GM12875 (cell line): Measurements from ENCODE around the gene C9orf85.

ENCODE experiments used
- H3K4me3 ChIP-seq: one replicate; pipeline ENCODE4 v1.5.1; 2011; ENCODE audit warnings: low read depth, low read length, control low read depth
- TF ChIP-seq, protein P1 (sequence below): IDR thresholded peaks from 2 replicates; pipeline ENCODE4 v1.5.1; 2011; ENCODE audit warnings: low read depth, mild to moderate bottlenecking, control low read depth, inconsistent platforms, low read length, moderate library complexity, borderline replicate concordance; ENCODE audit not compliant: insufficient read depth

Gene C9orf85

DNA sequence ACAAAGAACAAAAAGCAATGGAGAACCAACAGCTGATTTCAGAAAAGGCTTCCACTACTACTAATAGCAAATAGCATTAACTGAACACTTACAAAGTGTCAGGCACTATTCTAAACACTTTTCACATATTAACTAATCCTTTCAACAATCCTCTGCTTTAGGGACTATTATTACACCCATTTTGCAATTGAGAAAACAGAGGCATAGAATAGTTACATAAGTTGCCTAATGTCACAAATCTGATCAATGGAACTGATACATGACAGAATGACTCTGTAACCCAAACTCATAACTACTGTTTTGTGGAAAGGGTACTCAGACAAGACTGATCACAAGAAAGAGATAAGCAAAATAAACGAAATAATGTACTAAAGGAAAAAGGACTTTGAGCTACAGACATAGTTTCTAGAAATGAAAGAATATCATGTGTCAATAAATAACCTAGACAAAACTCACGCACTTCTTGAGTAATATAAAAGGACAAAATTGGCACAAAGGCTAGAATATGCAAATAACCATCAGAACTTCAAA, 31.7 kb upstream of the C9orf85 start:
- TF ChIP-seq, protein P1, sequence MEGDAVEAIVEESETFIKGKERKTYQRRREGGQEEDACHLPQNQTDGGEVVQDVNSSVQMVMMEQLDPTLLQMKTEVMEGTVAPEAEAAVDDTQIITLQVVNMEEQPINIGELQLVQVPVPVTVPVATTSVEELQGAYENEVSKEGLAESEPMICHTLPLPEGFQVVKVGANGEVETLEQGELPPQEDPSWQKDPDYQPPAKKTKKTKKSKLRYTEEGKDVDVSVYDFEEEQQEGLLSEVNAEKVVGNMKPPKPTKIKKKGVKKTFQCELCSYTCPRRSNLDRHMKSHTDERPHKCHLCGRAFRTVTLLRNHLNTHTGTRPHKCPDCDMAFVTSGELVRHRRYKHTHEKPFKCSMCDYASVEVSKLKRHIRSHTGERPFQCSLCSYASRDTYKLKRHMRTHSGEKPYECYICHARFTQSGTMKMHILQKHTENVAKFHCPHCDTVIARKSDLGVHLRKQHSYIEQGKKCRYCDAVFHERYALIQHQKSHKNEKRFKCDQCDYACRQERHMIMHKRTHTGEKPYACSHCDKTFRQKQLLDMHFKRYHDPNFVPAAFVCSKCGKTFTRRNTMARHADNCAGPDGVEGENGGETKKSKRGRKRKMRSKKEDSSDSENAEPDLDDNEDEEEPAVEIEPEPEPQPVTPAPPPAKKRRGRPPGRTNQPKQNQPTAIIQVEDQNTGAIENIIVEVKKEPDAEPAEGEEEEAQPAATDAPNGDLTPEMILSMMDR = no peak

DNA sequence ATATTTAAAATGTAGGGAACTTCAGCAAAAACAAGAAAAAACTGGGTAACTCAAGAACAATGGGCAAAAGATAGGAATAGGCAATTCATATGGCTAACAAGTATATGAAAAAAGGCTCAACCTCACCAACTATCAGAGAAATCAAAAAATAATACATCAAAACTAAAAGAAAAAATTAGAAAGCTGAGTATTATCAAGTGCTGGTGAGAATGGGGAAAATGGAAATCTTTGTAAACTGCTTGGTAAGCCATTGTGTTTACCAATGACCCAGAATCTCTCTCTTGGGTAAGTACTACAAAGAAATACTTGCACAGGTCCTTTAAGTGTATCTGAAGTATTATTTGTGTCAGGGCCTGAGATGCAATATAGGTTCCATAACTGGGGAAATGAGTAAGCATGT, 27.4 kb upstream of the C9orf85 start:
- TF ChIP-seq, protein P1 = no peak
- H3K4me3 ChIP-seq = no peak overlapping the region

More for the DNA sequence above, 31.7 kb upstream of the C9orf85 start:
- H3K4me3 ChIP-seq = no peak overlapping the region

DNA sequence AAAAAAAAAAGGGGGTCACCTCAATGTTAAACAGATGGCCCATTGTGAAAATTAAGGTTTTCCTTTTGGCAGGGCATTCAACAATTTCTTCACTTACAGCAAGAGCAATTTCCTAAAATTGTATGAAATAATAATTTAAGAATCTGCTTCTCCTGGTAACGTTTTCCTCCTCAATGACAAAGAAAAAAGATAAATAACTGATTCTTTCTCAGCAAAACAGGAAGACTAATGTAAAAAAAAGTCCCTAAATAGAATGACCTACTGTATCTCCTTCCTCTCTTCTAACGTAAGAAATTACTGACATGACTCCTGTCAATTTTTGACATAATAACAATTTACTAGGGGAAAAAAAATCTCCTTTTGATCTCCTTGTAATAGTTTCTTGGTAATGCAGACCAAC, 26.0 kb upstream of the C9orf85 start:
- TF ChIP-seq, protein P1 = no peak
- H3K4me3 ChIP-seq = no peak overlapping the region

DNA sequence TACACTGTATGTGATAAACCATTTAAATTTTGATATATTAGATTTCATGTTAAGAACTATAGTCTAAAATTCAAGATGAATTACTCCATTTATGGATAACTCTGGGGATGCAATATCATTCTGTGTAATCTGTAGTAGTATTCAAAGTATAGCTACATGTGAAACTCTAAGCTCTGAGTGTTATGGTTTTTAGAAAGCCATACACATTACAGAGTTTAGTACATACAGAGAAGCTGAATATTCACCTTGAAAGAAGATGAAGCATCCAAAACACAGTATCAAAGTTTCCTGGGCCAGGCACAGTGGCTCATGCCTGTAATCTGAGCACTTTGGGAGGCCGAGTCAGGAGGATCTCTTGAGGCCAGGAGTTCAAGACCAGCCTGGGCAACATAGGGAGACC, 25.4 kb upstream of the C9orf85 start:
- TF ChIP-seq, protein P1 = no peak
- H3K4me3 ChIP-seq = no peak overlapping the region

DNA sequence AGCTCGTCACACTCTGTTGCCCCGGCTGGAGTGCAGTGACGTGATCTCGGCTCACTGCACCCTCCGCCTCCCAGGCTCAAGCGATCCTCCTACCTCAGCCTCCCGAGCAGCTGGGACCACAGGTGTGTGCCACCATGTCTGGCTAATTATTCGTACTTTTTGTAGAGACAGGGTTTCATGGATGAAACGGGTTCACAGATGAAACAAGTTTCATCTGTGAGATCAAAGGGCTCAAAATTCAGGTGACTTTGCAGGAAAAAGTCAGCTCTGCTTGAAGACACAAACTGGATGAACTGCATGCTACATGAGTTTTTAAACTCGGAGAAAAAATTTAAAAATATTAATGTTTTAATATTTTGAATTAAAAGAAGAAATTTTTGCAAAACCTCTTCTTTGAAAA, 24.9 kb upstream of the C9orf85 start:
- TF ChIP-seq, protein P1 = no peak
- no peak overlapping the region for H3K4me3 ChIP-seq

DNA sequence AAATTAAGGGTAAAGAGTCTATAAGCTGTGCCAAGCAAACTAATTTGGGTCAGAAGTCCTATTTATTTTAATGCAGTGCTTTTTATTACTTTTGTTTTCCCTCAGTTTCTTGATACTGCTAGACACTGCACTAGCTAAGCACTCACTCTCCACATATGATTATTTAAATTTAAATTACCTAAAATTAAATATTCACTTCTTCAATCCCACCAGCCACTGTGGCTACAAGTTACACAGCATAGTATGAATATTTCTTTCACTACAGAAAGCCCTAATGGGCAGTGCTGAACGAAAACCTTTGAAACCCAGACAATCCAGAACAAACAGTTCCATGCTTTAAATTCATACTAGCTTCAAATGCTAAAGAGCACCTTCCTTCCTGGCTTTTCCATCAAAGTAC, 24.1 kb upstream of the C9orf85 start:
- TF ChIP-seq, protein P1 = no peak
- no peak overlapping the region for H3K4me3 ChIP-seq

DNA sequence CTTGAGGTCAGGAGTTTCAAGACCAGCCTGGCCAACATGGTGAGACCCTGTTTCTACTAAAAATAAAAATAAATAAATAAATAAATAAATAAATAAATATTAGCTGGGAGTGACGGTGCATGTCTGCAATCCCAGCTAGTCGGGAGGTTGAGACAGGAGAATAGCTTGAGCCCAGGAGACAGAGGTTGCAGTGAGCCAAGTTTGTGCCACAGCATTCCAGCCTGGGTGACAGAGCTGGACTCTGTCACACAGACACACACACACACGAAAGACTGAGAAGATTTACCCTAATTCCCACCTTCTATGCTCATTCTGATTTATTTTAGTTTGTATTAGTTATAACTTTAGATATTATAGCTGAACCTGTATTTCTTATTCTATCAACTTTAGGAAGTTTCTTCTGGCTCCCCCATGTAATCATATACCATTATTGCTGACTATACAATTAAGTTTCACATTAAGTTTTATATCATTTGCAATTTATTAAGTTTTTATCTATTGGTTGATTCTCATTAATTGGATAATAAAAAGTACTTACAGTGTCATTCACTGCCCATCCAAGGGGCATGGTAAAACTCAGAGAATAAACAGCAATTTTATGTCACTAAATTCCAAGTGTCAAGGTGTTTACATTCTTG, 21.3 kb upstream of the C9orf85 start:
- TF ChIP-seq, protein P1 = no peak
- H3K4me3 ChIP-seq = no peak overlapping the region
